ENCODE data around the gene PSME2.

Gene PSME2

GRCh38 chr14:24146453-24146977, at the start of gene PSME2:
TSS of gene PSME2 (minus strand) at chr14:24146610. CDS start at chr14:24146581, 29 bp downstream.
- peak; percentile 97 for DNase-seq (ENCODE audit: low spot score)

DNA sequence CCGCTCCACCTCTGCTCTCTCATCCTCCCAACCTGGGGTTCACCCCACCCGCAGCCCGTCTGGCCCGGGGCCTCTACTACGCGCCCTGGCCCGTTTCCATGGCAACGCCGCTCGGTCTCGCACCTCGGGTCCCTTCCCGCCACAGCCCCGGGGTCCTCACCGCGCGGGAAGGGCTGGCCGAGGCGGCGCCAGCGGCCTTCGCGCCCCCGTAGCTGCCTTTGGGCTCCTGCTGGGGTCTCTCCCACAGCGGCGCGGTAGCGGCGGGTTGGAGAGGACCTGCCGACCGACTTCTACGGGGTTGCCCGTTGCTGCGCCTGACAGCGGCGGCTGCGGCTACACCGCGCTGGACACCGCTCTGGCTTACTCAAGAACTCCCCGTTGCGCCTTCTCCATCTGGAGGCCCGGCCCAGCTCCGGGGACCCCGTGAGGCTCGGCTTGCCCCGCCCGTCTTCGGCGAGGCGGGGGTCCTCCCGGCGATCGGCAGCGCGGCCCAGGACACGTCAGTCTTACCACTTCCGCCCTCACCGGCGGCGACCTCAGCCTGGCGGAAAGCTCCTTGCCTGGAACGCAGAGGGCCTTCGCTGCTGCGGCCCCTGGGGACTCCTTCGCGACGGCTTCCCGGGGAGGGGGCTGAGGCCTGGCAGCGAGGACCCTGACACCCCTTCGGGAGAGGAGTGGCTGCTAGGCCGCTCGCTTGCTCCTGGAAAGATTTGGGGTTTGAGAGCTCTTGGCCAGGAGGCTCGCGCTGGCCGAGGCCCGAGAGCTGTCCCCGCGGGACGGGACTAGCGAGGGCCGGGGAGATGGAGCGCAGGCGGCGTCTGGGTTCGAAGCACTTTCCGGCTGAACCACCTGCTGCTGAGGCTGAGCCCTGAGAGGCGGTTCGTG, 49.0 kb upstream of the PSME2 start, which contains the start of gene TM9SF1:
TM9SF1 (minus strand) TSS at position 256 of the 885 bp plus-strand sequence. CDS start 422 bp downstream, outside the sequence.
- DNase-seq (ENCODE audit: low spot score), result peak; percentile 79

DNA sequence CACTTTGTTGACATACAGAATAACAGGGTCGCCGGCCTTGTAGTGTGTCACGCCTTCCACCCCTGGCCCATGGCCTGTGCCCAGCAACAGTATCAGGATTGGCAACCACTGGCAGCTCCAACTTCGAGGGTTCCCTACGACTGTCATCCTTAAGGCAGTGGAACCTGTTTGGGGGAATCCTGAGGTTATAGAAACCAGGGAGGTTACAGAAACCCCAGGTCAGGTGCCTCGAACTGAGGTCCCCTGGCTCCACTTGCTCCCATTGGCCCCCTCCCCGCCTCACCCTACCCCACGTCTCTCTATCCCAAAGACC, 48.4 kb upstream of the PSME2 start:
- DNase-seq (ENCODE audit: low spot score), result no peak

GRCh38 chr14:24194186-24194872, 47.9 kb upstream of the PSME2 start:
- no peak for DNase-seq (ENCODE audit: low spot score)

DNA sequence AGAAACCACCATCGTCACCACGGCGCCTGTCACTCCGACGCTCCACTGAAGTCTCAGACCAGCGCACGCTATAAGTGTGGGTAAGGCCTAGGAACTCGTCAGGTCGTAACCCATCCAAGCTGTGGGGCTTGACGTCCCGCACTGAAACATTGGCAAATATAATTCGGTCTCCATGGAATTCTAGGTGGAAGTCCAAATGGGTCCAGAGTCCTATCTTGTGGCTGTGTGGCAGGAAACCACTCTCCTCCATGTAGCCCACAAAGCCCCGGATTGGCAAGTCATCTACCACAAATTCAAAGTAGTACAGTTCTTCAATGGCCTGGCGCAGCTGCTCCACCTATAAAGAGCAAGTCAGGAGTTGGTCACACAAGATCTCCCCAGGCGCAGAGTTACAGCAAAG, 46.5 kb upstream of the PSME2 start:
- no peak for DNase-seq (ENCODE audit: low spot score)

DNA sequence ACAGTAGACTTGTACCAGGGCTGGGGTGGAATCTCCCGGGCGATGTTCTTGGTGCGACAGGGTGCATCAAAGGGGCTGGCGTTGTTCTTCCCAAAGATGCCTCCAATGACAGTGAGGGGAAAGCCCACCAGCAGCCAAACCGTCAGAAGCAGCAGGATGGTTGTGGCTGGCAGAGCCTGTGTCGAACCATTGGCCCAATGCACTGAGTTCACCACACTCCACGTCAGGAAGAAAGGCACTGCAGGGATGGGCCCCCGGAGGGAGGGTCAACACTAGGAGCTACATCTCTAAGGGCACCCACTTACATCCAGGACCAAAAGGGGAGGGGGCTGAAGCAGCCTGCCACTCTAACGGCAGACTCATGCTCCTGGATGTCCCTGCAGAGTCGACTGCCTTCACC, 44.0 kb upstream of the PSME2 start:
- DNase-seq (ENCODE audit: low spot score), result no peak

DNA sequence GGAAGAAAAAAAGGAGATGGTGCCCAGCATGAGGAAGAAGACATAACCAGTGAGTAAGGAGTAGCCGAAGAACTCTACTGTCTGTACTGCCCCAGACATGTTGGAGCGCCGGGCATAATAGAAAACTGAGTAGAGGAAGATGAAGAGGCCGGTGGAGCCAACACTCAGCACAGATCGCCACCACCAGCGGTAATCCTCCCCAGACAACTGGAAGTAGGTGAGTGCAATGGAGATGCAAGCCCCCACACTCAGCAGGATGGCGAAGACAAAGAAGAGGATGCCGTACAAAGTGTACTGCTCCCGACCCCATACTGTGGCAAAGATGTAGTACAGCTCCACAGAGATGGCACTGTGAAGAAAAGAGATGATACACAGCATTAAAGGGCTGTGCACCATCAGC, 43.0 kb upstream of the PSME2 start:
- no peak for DNase-seq (ENCODE audit: low spot score)

DNA sequence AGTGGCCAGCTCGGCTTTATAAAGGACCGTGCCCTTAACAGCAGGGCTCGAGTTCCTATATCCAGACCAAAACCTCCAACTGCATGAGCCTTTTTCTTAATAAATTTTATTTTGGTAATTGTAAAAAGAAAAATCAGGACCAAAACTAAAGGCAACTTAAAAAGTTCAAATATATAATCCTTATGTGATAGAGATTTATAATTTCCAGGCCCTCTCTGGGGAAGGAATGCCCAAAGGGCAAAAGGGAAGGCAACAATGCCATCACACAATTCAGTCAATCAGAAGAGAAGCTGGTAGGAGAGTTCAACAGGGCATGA, 42.6 kb upstream of the PSME2 start:
- no peak for DNase-seq (ENCODE audit: low spot score)

DNA sequence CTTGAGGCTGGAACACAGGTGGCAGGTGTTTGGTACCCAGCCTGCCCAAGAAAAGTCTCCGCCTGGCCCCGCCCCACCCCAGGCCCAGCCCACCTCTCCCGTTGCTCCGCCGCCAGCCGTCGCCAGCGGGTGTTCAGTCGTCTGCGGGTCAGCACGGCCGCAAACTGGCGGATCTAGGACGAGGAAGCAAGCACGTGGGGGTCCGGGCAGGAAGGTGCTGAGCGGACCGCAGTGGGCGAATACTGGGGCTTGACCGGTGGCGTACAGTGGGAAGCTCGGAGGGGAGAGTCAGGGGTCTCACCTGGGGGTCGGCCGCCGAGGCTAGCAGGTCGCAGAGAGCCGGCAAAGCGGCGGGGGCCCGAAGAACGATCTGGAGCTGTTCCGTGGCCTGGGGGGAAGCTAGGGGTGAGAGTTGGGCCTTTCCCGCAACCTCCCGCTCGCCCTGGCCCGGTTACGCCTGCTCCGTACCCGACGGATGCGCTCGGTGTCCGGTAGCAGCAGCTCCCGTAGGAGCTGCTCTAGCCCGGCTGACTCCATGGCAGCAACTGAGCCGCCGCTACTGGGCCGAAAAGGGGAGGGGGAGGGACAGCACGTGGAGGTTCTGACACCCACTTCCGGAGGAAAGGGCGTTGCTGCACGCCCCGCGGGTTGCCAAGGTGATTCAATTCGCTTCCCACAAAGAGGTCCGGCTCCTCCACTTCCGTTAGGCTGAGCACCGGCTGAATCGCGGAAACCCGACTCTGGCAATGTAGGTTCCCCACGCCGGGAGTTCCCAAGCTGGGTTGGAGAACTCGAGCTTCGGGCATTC, 42.0 kb upstream of the PSME2 start, which contains the start of gene IPO4:
IPO4 (minus strand) TSS at position 566 of the 808 bp plus-strand sequence; CDS start at position 537, 29 bp downstream.
- peak; percentile 97 for DNase-seq (ENCODE audit: low spot score)

DNA sequence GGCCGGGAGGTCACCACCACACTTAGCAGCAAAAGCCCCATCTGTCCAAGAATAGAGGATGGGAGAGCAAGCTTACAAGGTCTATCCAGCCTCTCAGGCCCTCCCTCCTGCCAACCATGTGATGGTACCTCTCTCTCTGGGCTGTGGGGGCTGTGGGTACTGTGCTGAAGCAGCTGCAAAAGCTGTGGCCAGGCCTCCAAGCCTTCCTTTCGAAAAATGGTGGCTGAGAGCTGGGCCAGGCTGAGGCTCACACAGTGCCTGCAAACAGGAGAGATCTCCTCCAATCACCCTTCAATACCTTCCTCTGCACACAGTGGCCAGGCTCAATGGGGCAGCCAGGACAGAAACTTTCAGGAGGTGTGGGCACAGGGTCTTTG, 41.1 kb upstream of the PSME2 start:
- no peak for DNase-seq (ENCODE audit: low spot score)

- no peak for DNase-seq (ENCODE audit: low spot score)
Observed at GRCh38 chr14:24186831-24187538, 40.6 kb upstream of the PSME2 start.

DNA sequence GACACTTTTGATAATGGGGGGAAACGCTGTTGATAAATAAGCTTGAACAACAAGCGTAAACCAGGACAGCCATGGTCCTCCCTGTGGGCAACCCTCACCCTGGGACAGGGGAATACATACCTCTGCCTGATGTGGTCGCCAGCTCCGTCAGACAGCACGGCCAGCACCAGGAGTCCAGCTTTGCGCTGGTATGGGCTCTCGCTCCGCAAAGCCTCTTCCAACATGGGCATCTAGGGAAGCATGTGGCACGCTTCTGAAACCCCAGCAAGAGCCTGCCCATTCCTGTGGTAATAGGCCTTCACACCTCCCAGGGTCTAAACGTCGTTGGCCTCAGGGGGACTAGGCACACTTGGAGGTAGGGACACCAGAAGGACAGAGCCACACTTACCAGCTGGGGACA, 39.3 kb upstream of the PSME2 start:
- no peak for DNase-seq (ENCODE audit: low spot score)

GRCh38 chr14:24185026-24185425, 38.6 kb upstream of the PSME2 start:
- DNase-seq (ENCODE audit: low spot score), result no peak

DNA sequence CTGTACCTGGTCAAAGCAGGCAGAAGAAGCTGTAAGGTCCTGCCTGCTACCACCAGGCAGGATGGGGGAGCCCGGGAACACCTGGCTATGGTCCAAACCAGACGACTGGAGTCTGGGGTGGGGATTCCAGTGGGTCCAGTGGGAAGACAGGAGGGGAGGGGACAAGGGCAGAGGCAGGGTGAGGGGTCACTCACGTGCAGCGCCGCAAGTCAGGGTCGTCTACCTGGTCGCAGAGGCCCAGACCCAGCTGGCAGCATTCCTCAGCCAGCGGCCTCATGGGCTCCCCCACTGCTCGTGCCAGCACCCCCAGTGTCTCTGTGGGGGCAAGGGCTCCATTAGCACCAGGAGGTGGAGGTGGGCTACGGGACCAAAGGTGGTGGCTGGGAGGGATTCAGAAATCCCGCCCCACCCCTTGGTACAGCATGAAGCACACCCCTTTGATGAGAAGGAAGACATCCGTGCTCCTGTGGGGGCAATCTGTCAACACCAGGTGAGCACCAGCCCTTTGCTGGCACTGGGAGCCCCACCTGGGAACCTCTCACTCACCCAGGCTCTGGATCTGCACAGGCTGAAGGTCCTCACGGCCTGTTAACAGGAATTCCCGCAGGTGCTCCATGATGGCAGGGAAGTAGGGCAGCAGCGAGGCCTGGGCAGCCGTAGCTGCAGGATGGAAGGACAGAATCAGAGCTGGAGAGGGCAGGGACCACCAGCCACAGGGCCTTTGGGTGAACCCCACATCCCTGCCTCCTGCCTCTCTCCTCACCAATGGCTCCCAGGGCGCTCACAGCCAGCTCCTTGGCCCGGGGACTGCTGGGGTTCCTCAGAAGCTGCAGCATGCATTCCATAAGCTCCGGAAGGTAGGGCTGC, 37.9 kb upstream of the PSME2 start:
- no peak for DNase-seq (ENCODE audit: low spot score)

DNA sequence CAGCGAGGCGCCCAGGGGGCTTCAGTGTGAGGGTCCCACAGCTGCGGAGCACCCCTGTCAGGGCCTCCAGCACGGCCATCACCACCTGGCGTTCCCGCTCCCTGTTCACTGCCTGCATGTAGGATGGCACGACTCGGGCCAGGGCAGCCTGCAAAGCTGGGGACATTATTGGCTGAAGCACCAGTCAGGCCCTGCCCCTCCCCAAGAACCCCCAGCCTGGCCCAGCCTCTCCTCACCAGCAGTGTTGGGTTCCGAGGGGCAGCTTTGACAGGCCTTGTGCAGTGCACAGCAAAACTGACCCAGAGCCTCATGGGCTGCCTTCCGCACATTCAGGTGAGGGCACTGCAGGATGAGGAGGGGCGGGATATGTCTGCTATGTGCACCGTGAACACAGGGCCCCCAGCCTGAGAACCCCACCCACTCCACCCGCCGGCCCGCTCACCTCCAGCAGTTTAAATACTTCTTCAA, 36.6 kb upstream of the PSME2 start:
- DNase-seq (ENCODE audit: low spot score), result no peak

DNA sequence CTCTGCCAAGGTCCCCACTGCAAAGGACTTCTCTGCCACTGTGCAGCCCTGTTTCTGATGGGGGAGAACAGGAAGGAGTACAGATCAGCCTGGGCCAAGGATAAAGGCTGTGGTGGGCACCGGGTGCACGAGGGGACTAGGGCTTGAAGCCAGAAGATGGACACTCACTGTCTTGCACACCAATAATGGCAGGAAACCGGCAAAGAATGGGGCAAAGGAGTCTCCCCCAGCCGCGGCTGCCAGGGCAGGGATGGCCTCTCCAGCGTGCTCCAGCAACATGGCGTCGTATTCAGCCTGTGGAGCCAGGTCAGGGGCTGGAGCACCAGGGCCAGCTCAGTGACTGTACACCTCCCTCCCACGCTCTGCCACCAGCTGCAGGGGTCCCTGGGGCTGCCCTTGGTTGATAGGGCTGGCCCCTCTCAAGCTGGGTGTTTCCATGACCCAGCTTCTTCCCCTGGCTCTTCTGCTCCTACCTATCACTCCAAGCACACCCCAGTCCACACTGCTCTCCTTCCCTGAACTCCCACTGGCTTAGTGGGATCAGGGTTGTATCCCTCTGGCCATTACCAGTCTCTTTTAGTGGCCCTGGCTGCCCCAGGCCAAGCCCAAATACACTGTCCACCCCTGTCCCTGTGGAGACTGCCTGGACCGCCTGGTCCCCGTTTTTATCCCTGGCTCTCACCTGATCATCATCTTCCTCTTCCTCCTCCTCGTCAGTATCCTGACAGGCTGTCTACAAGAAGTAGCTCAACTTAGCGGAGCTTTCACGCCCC, 35.9 kb upstream of the PSME2 start:
- no peak for DNase-seq (ENCODE audit: low spot score)

DNA sequence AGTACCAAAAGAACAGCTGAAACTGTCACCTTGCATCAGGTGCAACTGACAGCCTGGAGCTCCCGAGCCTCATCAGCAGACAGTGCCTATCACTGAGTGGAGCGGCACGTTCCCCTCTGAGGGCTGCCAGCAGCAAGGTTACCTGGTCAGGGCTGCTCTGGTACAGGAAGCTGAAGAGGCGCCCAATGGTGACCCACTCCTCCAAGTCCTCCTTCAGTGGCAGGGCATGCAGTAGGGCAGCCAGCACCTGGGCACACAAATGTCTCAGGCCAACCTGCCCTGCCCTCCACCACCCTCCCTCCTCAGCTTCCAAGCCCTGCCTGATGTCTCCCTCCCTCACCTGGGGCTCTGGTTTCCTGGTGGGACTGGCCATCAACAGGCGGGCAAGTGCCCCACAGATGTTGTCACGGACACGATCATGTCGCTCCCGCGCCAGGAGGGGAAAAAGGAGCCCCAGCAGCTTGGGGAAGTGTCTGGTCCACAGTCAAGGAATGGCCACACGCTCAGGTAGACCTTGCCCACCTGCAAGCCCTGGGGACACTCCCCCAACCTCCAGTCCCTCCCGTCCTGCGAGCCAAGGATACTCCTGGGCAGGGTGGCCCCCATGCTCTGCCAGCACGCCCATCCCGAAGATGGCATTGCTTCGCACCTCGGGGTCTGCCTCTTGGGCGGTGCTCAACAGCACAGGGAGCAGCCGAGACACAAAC, 35.1 kb upstream of the PSME2 start:
- DNase-seq (ENCODE audit: low spot score), result no peak

DNA sequence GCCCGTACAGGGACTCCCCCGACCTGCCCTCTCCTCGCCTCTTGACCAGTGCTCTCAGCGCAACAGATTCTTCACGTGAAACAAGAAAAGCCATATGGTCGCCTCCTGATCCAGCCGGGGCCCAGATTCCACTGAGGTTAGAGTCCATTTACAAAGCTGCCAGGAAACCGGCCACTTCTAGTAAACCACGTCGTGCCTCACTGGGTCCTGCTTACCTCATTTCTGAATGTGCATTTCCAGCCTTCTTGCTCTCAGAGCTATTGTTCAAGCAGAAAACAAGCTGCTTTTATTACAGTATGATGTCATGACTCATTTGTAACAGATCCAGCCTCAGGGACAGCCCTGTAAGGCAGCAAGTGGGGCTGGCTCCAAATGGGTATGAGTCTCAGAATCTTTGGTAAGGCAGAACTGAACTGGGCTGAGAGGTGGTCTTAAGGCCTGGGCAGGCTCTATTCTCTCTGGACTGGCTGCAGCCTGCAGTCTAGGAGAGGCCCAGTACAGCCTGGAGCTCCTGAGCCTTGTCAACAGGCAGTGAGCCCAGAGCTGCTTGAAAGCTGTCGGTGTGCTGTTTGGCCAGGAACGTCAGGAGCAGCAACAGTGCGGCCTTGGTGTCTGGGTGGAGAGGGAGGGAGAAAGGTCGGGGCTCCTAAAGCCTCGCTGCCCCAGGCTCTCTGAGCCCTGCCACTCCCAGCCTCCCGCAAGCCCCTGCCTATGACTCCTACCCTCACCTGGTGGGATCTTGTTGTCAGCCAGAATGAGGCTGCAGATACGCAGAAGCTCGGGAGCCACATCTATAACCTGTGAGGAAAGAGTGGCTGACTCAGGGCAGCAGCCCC, 33.8 kb upstream of the PSME2 start:
- no peak for DNase-seq (ENCODE audit: low spot score)

All from LoVo (cell line).